Choroid plexus epithelial cell (primary cell): ENCODE measurements around the gene ZNF304.

Experiments
- DNase-seq: peaks from one replicate; pipeline ENCODE4 v3.0.0-alpha.2; 2010; ENCODE audit warnings: low read depth
- H3K4me3 ChIP-seq: 2 replicates; pipeline ENCODE4 v1.5.1; 2011; ENCODE audit warnings: low read depth, mild to moderate bottlenecking, control low read depth, low read length, moderate library complexity
- CTCF ChIP-seq: conservative IDR thresholded peaks from 2 replicates; pipeline ENCODE4 v1.5.1; 2011; ENCODE audit warnings: low read depth, mild to moderate bottlenecking, control low read depth, inconsistent platforms, low read length, moderate library complexity

The ZNF304 gene

GRCh38 chr19:57314146-57314545, 36.9 kb upstream of the ZNF304 start:
- TF ChIP-seq CTCF = no peak
- no peak for DNase-seq

DNA sequence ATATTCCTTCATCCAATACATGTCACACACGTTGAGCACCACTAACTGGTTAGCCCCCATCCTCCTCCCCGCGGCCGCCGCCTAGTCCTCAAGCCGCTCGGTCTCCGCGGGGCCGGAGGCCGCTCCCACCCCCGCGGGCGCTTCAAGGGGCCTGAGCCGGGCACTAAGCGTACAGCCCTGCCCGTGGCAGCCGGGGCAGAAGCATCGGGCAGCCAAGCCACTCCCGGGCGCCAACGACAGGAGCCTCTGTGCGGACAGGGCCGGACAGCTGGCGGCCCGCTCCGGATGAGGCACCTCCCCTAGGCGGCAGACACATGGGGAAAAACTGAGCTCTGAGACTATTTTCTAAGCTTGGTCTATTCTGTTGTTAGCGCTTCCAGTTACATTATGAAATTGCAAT, 33.6 kb upstream of the ZNF304 start:
- peak; percentile 13 for DNase-seq
- no peak for TF ChIP-seq CTCF
- H3K4me3 ChIP-seq = peak overlapping the region; percentile 58

More at GRCh38 chr19:57314146-57314545, 36.9 kb upstream of the ZNF304 start:
- no peak overlapping the region for H3K4me3 ChIP-seq

DNA sequence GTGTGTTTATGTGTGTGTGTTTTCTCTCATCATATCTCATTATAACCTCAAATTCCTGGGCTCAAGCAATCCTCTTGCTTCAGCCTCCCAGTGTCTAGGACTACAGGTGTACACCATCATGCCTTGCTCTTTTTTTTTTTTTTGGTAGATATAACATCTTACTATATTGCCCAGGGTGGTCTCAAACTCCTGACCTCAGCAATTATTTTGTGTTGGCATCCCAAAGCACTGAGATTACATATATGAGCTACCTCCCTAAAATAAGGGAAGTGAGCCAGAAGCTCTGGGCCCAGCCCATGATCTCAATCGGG, 31.2 kb upstream of the ZNF304 start:
- TF ChIP-seq CTCF = no peak
- H3K4me3 ChIP-seq = peak overlapping the region; percentile 86
- no peak for DNase-seq

DNA sequence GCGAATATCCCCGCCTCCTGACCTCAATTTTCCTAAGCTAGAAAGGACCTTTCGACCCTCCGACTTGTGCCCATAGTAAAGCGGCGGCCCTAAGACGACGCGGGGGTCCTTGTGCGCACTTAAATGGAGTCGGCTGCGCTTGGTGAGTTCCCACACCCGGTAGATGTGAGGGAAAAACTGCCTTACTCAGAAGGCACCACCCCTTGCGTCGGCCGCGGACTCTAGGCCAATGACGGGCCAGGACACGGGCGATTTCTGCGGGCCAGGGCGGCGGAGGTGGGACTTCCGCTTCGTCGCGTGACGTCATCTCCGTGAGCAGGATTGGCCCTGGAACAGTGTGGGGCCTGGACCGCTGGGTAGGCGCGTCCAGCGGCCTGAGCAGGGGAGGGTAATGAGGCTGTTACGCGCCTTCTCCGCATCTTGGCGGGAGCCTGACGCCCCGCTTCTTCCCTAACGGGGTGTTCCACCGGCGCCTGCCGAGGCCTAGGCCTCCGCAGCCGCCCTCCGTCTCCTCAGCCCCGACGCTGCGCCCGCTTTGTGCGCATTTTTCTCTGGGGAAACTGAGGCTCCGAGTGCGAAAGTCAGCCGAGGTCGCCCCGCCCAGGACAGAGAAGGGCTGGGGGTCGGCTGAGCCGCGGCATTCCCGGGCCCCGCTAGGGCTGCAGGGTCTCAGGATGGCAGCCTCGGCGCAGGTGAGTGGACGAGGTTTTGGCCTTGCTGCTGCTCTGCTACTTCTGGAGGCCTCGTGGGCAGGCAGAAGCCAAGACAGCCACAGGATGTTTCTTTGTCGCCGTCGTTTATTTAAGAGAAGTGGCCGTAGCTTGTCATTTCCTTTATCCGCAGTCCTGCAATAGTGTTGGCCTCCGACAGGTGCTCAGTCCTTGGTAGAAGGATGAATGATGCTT, 30.6 kb upstream of the ZNF304 start, which contains the start of gene ZNF543:
ZNF543 (plus strand) TSS at position 293 of the 905 bp plus-strand sequence; CDS start at position 675, 382 bp downstream.
- H3K4me3 ChIP-seq = peak within 1 kb of the TSS; percentile 86
- no peak for TF ChIP-seq CTCF
- peak; percentile 97 for DNase-seq

- no peak for TF ChIP-seq CTCF
- DNase-seq = no peak
- H3K4me3 ChIP-seq = peak overlapping the region; percentile 86
Observed at GRCh38 chr19:57321116-57321515, 30.0 kb upstream of the ZNF304 start.

DNA sequence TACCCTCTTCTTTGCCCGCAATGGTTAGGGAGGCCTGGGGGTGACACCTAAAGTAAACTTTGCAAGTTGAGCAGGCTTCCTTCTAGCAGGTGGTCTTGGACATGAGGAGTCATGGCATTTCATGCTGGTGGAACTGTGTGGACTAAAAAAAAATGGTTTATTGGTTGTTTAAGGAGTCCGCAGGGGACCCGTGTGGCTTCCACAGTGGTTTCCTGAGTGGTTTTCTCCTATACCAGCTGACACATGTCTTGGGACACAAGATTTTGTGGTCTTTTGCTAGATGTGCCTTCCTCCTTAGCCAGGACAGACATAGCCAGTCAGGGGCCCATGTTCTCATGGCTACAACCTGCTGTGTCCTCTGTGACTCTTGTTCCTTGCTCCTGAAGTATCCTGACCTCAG, 29.3 kb upstream of the ZNF304 start:
- no peak for TF ChIP-seq CTCF
- no peak overlapping the region for H3K4me3 ChIP-seq

DNA sequence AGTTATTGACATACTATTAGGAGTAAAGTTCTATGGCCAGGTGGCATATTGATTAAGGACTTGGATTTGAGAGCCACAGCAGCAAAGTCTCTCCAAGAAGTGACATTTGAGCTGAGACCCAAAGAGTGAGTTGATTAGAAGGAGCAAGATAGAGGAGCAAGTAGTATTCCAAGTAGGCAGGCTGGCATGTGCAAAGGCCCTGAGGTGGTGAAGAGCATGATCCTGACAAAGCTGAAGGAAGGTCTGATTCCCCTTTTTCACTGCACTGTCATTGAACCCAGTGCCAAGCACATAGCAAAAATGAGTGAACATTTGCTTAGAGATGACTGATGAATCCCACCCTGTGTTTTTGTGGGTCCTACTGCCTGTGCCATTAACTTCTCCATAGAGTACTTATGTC, 26.1 kb upstream of the ZNF304 start:
- no peak for DNase-seq
- H3K4me3 ChIP-seq = no peak overlapping the region
- no peak for TF ChIP-seq CTCF

More for the DNA sequence above, 29.3 kb upstream of the ZNF304 start:
- DNase-seq = no peak
